Esophagus squamous epithelium (tissue), 5 donors: ENCODE results near the gene DNM3. TPM values are rescaled to one million over a fixed set of nuclear protein-coding genes. Genes with fewer than 3 reads are reported as not detected.

Experiments used
- DNase-seq: peaks from one replicate; lab custom pipeline; 2025; lab: John Stamatoyannopoulos, UW
- H3K27ac ChIP-seq, 4 donors: fragments of 200-600 bp; sonication (generic); one replicate each; pipeline ENCODE4 v1.5.1; 2016 to 2019; ENCODE audit warnings: mild to moderate bottlenecking in 1 of 4
- H3K27me3 ChIP-seq, 4 donors: fragments of 200-600 bp; sonication (generic); 1 replicate in 3 of 4; 2 replicates in 1 of 4; pipeline versions ENCODE4 v1.5.1 to v1.6.0; 2017 to 2021; ENCODE audit warnings: antibody characterized with exemption in 1 of 4
- H3K36me3 ChIP-seq, 3 donors: fragments of 200-600 bp; sonication (generic); one replicate each; pipeline ENCODE4 v1.5.1; 2016 to 2019
- H3K4me1 ChIP-seq, 3 donors: fragments of 200-600 bp; sonication (generic); one replicate each; pipeline ENCODE4 v1.5.1; 2017 to 2019
- H3K4me3 ChIP-seq, 4 donors: fragments of 200-600 bp; sonication (generic); 1 replicate in 3 of 4; 2 replicates in 1 of 4; pipeline ENCODE4 v1.5.1; 2016 to 2019; ENCODE audit warnings: mild to moderate bottlenecking in 2 of 4, moderate library complexity in 1 of 4
- H3K9me3 ChIP-seq, 3 donors: fragments of 200-600 bp; sonication (generic); one replicate each; pipeline ENCODE4 v1.5.1; 2016 to 2019
- POLR2A ChIP-seq, 4 donors: fragments of 450-650 bp; IDR thresholded peaks; one replicate each; pipeline ENCODE4 v1.6.1; 2017; ENCODE audit warnings: antibody characterized with exemption in 4 of 4, mild to moderate bottlenecking in 4 of 4, moderate library complexity in 3 of 4
- WGBS, 2 donors: methylation state at CpG; one replicate each; pipeline ENCODE4 v1.1.5; 2018; 5-methylcytosine and 5-hydroxymethylcytosine counted together
- intact Hi-C: fragments of 100-400 bp; cut with DNase I; formaldehyde crosslinking; loops from one replicate; pipeline ENCODE4 v1.15.0; 2022
- total RNA-seq, 4 donors: library from RNA; depleted of rRNA; stranded (reverse); fragments of >200 nt; gene quantifications; one replicate each; pipeline ENCODE4 v1.1.0, GENCODE V29; 2016
- TF ChIP-seq, protein P1 (sequence below), 6 experiments: fragments of 450-650 bp in 4 of 6; fragments of 200-600 bp in 2 of 6; sonication (generic) in 2 of 6; IDR thresholded peaks; one replicate each; pipeline ENCODE4 v1.5.1; 2016 to 2019; ENCODE audit warnings: antibody characterized with exemption in 6 of 6, mild to moderate bottlenecking in 4 of 6, moderate library complexity in 4 of 6
- donor health status: DM: yes; HTN: yes; CAD: no.

Gene DNM3
- total RNA-seq, 4 donors from 2014 or later = 0.91 to 3.2 (median 1.8) TPM

DNA sequence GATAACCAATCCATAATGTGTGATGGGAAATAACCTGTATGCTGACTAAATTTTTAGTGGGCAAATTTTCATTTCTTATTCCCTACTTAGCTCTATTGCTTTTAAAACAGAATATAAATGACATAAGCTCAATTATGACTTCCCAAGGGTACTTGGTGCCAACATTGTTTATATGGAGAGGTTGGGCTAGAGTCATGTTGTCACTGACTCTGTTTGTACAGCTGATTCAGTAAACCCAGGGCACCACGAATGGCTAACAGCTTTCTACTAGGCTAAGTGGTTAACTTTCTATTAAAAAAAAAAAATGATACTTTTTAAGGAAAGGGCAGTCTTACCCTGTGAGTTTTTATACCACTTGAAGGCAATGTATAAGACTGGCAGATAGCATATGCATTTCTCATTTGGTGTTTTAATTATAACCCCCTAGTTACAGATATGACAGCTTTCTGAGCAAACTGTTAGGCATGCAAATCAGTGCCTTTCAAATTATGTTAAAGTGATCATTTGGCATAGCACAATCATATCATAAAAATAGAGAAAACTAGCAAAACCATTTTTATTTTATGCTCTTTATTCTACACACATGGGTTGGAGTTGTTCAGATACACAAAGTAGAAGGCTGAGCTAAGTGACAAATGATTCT, 147.1 kb downstream of the DNM3 start:
- H3K9me3 ChIP-seq = no peaks in the 10 kb centered on the region
- no peak overlapping the region for H3K27ac ChIP-seq
- intact Hi-C loops = loop anchor here (10.0 kb wide), 1 partner anchor 354 kb away; no protein-coding TSS in a partner anchor
- peaks cover 0 to 8% (median 0%) of the 10 kb centered on the region in 3 donors for H3K4me1 ChIP-seq
- no peak for DNase-seq
- H3K36me3 ChIP-seq = peaks cover 0 to 7% (median 0%) of the 10 kb centered on the region in 3 donors
- TF ChIP-seq POLR2A (IDR thresholded peaks at IDR 0.05) = no peak
- TF ChIP-seq, protein P1, sequence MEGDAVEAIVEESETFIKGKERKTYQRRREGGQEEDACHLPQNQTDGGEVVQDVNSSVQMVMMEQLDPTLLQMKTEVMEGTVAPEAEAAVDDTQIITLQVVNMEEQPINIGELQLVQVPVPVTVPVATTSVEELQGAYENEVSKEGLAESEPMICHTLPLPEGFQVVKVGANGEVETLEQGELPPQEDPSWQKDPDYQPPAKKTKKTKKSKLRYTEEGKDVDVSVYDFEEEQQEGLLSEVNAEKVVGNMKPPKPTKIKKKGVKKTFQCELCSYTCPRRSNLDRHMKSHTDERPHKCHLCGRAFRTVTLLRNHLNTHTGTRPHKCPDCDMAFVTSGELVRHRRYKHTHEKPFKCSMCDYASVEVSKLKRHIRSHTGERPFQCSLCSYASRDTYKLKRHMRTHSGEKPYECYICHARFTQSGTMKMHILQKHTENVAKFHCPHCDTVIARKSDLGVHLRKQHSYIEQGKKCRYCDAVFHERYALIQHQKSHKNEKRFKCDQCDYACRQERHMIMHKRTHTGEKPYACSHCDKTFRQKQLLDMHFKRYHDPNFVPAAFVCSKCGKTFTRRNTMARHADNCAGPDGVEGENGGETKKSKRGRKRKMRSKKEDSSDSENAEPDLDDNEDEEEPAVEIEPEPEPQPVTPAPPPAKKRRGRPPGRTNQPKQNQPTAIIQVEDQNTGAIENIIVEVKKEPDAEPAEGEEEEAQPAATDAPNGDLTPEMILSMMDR (IDR thresholded peaks at IDR 0.05) = no peak
- H3K4me3 ChIP-seq = no peak overlapping the region
- 47 to 50% methylated on average over 1 of the region's 1 CpG for WGBS, 2 donors
- no peaks in the 10 kb centered on the region for H3K27me3 ChIP-seq

DNA sequence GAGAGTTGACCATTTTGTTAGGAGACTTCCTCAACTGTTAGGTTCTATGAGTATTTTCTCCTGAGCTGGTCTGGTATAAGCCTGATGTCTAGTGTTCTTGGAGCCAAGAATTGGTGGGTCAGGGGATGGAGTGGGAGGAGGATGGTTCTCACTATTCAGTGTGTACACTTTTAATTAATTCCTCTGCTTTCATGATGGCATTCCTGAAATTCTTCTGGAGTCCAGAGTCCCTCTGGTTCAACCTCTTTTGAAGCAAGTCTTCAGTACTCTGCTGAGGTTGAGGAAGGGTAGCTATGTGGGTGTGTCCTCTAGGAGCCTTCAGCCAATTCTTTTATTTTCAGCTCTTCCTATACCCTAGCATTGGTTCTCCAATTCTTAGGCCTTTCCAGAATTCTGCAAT, 149.1 kb downstream of the DNM3 start:
- intact Hi-C loops = no loop called here
- H3K4me1 ChIP-seq = no peaks in the 10 kb centered on the region
- DNase-seq = no peak
- no peaks in the 10 kb centered on the region for H3K9me3 ChIP-seq
- TF ChIP-seq, protein P1 (IDR thresholded peaks at IDR 0.05) = no peak
- TF ChIP-seq POLR2A (IDR thresholded peaks at IDR 0.05) = no peak
- H3K27ac ChIP-seq = no peak overlapping the region
- H3K36me3 ChIP-seq = peaks cover 0 to 7% (median 0%) of the 10 kb centered on the region in 3 donors
- no peaks in the 10 kb centered on the region for H3K27me3 ChIP-seq
- no peak overlapping the region for H3K4me3 ChIP-seq

DNA sequence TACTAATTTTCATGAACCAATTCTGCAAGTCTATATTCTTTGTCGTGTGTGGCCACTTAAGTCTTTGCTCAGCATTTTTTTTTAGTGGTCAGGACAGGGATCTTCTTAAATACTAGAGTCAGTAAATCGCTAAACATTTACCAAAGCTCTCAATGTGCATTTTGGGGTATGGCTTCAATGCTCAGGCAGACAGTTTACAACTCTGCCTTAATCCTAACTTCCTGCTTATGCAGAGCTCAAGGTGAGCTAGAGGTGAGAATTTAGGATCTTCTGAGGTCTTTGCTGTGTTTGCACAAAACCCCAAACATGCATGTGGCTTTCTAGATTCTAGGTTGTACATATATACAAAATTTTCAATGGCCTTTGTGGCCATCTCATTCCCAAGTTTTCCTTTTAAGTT, 153.0 kb downstream of the DNM3 start:
- Histone ChIP-seq H3K36me3 (no peaks in the 10 kb centered on the region), H3K9me3 (no peaks in the 10 kb centered on the region), H3K4me1 (no peaks in the 10 kb centered on the region), H3K27ac (no peak overlapping the region), H3K4me3 (no peak overlapping the region), H3K27me3 (no peaks in the 10 kb centered on the region)
- TF ChIP-seq, protein P1 (IDR thresholded peaks at IDR 0.05) = no peak
- no peak for TF ChIP-seq POLR2A (IDR thresholded peaks at IDR 0.05)
- no peak for DNase-seq
- 70 to 85% methylated on average over 2 of the region's 2 CpGs for WGBS, 2 donors
- intact Hi-C loops = no loop called here

DNA sequence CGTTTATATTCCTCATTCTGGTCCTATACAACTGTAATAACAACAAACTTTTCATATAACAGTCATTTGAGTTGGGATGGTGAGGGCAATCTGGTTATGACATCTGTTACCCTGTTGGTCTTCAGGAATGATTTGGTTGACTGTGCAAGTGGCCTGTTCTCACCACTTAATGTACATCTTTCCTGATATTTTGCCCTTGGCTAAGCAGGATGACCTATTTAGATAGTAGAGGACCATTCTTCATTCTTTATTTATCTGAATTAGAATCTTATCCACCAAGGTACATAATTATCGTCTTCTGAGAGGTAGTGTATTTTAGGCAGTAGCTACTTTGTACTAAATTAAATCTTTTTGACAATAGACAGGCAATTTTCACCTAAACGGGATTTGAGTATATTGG, 154.3 kb downstream of the DNM3 start:
- Histone ChIP-seq H3K9me3 (no peaks in the 10 kb centered on the region), H3K27ac (no peak overlapping the region), H3K36me3 (no peaks in the 10 kb centered on the region), H3K4me3 (no peak overlapping the region), H3K4me1 (no peaks in the 10 kb centered on the region), H3K27me3 (no peaks in the 10 kb centered on the region)
- DNase-seq = no peak
- no peak for TF ChIP-seq POLR2A (IDR thresholded peaks at IDR 0.05)
- TF ChIP-seq, protein P1 (IDR thresholded peaks at IDR 0.05) = no peak
- 76 to 94% methylated on average over 3 of the region's 3 CpGs for WGBS, 2 donors
- intact Hi-C loops = no loop called here

DNA sequence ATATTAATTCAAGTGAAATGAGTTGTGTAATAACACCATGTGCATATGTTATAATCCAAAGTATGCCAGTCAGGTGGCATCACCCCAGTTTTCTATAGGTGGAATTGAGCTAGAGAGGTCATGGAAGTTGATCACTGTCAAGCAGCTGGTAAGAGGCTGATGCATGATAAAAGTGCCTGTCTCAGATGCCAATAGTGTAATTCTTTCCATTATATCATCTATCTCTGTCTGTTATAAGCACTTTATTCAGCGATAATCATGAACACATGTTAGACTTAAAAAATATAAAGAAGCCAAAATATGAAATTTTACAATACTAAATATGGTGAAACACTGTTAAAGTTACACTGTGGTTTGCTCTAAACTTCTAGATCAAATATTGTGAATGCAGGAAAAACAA, 156.6 kb downstream of the DNM3 start:
- Histone ChIP-seq H3K36me3 (no peaks in the 10 kb centered on the region), H3K27me3 (no peaks in the 10 kb centered on the region), H3K4me3 (no peak overlapping the region), H3K27ac (no peak overlapping the region), H3K4me1 (no peaks in the 10 kb centered on the region), H3K9me3 (no peaks in the 10 kb centered on the region)
- TF ChIP-seq, protein P1 (IDR thresholded peaks at IDR 0.05) = no peak
- TF ChIP-seq POLR2A (IDR thresholded peaks at IDR 0.05) = no peak
- 90 to 91% methylated on average over 1 of the region's 1 CpG for WGBS, 2 donors
- DNase-seq = no peak
- intact Hi-C loops = no loop called here
